Measurements from ENCODE around the gene PTDSS2.
"Not testable (repeated sequence)": the region's sequence is repeated elsewhere in the genome, so short reads cannot be mapped to it uniquely, and the experiment has no call there.

PTDSS2 gene

DNA sequence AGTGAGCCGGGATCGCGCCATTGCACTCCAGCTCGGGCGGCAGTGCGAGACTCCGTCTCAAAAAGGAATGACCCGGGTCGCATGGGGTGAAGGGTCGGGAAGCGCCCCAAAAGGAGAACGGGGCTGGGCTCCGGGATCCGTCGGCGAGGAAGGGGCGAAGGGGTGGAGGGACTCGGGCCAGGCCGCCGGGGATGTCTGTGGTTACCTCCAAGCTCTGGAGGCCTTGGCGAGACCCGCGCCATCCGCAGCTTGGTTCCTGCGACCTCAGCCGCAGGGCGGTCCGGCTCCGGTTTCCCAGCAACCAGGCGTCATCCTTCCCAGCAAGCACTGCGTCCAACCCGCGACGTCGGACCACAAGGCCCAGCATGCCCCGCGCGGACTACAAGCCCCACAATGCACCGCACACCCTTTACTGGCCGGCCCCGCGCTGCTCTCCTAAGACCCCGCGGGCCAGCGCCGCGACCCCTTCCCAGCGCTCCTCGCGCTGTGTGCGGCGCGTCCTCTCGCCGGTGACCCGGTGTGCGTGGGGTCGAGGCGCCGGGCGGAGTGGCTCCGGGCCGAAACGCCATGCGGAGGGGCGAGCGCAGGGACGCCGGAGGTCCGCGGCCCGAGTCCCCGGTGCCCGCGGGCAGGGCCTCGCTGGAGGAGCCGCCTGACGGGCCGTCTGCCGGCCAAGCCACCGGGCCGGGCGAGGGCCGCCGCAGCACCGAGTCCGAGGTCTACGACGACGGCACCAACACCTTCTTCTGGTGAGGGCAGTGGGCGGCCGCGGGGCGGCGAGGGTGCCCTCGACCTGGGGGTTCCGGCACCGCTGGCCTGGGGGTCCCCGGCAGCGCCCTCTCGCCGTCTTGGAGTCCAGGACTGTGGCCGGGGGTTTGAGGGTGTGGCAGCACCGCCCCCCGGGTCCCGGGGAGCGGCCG, at the start of gene PTDSS2:
Gene PTDSS2 (plus strand): TSS at position 391 of the 920 bp plus-strand sequence. CDS start 177 bp downstream, at position 568.
- DNase-seq: peak; percentile 94 to 99

DNA sequence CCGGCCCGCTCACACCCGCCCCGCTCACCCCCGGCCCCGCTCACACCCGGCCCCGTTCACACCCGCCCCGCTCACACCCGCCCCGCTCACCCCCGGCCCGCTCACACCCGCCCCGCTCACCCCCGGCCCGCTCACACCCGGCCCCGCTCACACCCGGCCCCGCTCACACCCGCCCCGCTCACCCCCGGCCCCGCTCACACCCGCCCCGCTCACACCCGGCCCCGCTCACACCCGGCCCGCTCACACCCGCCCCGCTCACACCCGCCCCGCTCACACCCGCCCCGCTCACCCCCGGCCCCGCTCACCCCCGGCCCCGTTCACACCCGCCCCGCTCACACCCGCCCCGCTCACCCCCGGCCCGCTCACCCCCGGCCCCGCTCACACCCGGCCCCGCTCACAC, 48.9 kb upstream of the PTDSS2 start:
- DNase-seq: not testable (repeated sequence)

DNA sequence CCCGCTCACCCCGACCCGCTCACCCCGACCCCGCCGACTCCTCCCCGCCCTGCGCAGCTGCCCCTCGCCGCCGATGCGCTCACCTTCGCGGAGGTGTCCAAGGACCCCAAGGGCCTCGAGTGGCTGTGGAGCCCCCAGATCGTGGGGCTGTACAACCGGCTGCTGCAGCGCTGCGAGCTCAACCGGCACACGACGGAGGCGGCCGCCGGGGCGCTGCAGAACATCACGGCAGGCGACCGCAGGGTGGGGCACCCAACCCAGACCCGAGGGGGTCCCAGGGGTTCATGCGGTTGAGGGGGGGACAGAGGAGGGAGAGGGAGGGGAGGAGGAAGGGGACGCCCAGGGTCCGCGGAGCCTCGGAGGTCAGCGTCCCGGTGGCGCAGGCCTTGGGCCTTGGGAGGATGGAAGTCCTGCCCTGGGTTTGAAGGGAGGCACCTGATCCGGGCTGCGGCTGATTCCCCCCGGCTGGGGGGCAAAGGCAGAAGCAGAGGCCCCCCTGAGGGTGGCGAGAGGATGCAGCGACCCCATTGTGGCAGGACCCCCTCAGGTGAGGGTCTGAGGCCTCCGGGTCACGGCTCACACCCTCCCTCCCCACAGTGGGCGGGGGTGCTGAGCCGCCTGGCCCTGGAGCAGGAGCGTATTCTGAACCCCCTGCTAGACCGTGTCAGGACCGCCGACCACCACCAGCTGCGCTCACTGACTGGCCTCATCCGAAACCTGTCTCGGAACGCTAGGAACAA, 46.9 kb upstream of the PTDSS2 start:
- no peak for DNase-seq

DNA sequence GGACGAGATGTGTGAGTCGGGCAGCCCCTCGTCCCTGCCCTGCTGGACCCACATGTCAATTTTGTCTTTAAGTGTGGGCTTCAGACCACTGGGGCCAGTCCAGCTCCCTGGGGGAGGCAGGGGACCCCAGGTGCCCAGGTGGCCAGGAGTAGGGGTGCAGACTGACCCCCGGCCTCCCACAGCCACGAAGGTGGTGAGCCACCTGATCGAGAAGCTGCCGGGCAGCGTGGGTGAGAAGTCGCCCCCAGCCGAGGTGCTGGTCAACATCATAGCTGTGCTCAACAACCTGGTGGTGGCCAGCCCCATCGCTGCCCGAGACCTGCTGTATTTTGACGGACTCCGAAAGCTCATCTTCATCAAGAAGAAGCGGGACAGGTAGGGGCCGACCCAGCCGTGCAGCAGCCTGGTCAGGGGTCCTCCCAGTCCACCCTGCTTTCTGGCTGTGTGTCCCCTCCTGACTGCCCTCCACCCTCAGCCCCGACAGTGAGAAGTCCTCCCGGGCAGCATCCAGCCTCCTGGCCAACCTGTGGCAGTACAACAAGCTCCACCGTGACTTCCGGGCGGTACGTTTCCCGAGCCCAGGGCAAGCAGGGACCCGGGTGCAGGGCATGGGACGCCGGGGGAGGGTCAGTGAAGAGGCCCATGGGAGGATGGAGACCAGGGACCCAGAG, 46.2 kb upstream of the PTDSS2 start:
- DNase-seq: no peak

DNA sequence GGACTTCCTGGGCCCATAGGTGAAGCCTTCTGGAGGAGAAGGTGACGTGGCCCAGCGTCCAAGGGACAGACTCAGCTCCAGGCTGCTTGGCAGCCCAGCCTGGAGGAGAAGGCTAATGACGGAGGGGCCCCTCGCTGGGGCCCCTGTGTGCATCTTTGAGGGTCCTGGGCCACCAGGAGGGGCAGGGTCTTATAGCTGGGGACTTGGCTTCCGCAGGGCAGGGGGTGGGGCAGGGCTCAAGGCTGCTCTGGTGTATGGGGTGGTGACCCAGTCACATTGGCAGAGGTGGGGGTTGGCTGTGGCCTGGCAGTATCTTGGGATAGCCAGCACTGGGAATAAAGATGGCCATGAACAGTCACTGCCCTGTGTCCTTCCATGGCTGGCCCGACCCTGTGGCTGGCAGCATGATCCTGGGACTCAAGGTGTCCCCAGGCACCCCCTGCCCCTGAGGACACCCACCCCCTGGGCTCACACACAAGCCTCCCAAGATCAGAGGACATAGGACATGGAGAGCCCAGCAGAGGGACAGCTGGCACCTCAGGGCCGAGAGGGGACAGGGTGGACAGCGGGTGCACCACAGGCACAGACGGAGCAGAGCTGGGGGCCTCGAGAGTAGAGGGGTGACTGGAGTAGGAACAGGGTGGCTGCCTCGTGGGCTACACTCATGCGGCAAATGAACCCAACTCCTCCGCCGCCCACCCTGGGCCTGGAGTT, 45.4 kb upstream of the PTDSS2 start:
- no peak for DNase-seq

DNA sequence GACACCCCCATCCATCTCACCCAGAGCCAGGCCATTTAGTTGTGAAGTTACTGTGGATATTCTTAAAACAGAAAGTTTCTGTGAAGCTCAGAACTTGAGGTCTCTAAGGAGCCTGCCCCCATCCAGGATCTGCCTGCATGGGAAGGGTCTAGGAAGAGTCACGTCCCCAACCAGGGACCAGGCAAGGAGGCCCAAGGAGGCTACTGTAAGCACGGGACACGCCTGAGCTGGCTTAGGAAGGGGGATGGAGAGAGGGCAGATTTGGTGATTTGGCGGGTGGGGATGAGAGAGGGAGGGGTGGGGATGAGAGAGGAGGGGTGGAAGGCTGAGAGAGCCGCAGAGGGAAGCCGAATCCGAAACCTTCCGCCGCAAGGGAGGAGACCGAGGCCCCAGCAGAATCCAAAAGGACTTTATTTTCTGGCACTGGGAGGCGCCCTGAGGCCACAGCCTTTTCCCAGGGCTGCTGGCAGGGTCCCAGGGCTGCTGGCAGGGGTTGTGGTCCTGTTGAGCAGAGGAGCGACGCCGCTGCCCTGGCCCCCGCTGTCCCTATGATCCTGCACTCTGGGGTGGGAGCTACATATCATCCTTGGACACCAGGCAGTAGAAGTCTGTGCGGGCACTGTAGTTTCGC, 44.6 kb upstream of the PTDSS2 start:
- no peak for DNase-seq

DNA sequence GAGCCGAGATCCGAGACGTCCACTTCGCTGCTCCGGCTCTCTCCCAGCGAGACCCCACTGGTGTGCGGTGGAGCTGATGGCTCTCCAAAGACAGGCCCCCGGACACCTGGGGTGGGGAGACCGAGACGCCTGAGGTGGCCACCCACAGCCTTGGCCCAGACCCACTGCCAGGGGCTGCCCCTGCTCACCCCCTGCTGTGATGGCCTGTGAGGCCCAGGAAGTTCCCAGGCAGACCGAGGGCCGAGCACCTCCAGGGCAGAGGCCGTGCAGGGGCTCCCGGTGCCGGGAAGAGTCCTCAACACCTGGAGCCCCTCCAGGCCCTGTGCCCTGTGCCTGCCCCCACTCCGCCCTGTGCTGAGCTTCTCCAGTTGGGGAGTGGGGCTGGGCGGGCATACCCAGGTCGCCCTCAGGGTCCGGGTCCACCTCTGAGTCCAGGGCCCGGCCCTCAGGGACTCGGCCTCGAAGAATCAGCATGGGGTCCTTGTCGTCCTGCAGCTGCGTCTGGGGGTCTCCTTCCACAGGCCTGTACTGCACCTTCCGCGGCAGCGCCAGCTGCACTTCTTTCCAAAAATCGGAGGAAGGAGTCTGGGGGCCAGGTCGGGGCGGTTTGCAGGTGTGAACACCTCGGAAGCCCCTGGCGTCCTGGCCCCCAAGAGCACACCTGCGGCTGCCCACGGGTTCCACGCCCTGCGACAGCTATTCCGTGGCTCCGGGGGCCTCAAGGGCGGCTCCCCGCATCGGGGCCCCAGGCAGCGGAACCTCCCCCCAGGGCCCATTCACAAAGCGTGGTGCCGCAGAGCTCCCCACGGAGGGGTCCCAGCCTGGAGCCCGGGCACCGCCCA, 43.9 kb upstream of the PTDSS2 start:
- DNase-seq: no peak

DNA sequence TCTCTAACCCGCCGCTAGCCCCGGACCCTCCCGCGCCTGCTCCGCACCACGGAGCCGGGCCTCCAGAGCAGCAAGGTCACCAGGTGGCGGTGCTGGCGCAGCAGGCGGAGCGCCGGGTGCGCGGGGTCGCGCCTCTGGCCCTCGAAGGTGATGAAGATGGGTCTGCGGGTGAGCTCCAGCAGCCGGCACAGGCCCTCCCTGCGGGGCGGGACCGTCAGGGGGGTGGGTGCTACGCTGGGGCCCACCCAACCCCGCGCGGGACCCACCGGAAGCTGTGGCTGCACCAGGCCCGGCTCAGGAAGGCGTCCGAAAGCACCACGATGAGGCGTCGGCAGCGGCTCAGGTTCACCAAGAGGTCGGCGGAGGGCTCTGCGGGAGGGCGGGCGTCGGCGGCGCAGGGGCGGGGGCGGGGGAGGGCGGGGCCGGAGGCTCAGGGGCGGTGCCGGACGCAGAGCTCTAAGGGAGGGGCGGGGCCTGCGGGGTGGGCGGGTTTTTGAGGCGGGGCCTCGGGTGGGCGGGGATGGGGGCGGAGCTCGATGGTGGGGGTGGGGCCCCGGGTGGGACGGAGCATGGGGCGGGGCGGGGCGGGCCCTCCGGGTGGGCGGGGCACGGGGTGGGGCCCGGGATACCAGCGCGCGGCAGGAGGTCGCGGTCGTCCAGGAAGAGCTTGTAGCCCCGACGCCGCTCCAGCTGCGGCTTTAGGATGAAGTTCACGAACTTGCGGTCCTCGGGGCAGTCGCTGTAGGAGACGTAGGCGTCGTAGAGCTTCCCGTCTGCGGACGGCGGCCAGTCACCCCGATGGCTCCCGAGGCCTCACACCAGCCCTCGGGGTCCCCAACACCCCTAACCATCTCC, 43.1 kb upstream of the PTDSS2 start:
- peak; percentile 59 to 90 for DNase-seq

DNA sequence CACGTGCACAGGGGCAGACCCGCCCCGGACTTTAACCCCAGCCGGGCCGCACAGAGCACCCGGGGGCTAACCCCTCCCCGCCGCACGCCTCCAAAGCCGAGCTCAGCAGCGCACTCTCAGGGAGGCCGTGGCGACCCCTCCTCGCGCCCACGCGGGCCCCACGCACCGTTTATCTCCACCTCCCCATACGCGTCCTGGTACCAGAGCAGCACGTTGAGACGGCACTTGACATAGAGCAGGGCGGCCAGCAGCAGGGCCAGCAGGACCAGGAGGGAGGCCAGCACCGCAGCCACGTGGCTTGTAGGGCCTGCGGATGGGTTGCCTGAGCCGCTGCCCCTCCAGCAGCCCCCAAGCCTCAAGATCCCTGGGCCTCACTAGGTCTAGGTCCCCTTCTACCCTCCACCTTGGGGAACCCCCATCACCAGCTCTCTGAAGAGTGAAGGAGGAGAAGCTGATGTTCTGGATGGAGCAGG, 42.4 kb upstream of the PTDSS2 start:
- DNase-seq: no peak

DNA sequence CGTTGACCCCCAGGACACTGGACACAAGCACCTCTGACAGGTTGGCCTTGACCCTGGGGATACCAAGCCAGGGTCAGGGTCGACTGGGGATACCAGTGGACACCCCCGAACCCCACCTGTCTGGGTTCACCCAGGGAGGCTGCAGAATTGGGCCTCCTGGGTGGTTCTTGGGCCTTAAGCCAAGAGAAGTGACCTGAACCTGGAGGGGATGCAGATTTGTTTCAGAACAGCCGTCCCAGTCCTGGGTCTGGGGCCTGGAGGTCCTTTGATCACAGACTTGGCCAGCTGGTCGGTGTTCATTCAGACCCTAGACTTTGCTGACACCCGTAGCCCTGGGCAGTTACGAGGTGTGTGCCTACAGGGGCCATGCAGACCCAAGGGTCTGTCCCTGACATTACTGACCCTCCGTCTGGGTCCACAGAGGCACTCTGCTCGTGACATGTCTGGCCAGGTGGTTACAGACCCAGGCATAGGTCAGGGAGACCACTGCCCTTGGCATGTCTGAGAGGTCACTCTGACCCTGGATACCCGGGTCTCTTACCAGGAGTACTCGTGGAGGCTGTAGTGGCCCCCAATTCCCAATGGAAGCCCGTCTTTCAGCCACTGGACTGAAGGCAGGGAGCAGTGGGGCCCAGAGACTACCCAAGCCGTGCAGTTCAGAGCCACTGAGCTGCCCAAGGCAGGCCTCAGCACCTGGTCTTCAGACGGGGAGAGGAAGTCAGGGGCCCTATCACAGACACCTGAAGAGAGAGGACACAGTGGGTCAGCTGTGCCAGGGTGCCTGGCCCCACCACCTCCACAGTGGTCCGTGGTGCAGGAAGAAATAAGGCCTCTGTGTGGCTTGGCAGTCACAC, 41.7 kb upstream of the PTDSS2 start:
- no peak for DNase-seq

DNA sequence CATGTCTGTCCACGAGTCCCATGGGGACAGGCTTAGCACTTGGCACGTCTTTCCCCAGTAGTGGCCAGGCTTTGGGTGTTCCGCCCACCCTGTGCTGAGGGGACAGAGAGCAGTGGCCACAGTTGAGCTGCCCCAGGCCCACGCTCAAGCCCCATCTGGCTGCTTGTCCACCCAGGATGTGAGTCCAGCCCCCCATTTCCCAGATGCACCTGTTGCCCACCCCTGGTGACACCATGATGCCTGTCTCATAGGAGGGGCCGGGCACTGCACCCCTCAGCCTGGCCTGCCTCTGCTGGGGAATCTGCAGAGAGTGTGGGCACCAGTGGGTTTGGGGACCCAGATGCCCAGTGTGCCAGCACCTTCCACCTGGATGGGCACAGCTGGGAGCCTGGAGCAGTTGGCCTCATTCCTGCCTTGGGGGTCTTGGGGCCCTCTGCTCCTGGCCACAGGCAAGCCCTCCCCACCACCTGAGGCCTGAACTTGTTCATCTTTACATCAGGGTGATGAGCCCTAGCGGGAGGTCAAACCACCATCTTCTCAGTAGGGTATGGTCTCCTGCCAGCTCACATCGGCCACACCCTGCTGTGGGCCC, 41.0 kb upstream of the PTDSS2 start:
- DNase-seq: no peak

DNA sequence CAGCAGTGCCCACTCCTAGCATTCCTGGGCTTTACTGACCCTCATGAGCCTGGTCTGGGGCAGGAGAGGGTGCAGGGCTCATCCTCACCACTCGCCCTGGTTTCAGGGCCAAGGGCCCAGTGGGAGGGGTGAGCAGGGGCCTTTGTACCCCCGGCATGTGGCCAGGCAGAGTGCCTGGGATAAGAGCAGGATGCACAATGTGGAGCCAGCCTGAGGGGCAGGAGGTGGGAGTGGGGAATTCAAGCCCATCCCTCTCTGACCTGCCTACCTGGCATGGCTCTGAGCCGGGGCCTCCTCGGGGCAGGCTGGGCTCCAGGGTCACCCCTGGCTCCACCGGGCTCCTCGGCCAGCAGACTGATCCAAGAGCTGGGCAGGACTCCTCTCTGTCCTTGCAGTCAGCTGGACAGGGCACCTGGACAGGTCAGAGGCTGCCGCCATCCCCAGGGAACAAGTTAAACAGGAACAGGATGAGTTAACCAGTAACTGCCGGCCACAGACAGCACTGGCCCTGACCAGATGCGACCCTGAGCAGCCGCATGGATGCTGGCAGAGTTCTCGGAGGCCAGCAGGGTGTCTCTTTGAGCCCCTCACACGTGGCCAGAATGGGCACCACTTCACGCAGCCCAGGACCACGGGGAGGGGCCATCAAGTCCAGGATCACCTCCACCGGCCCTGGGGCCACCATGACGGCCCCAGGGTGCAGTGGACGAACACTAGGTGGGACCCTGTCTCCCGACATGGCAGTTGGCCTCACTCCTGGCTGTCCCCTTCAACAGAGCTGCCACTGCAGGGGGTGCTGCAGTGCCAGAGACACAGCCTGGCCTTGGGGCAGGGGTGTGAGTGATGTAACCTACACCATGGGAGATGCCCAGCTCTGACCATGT, 40.2 kb upstream of the PTDSS2 start:
- DNase-seq: no peak

DNA sequence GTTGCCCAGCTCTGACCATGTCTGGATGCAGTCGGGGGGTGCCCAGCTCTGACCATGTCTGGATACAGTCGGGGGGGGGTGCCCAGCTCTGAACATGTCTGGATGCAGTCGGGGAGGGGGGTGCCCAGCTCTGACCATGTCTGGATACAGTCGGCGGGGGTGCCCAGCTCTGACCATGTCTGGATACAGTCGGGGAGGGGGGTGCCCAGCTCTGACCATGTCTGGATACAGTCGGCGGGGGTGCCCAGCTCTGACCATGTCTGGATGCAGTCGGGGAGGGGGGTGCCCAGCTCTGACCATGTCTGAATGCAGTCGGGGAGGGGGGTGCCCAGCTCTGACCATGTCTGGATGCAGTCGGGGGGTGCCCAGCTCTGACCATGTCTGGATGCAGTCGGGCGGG, 39.4 kb upstream of the PTDSS2 start:
- not testable (repeated sequence) for DNase-seq

DNA sequence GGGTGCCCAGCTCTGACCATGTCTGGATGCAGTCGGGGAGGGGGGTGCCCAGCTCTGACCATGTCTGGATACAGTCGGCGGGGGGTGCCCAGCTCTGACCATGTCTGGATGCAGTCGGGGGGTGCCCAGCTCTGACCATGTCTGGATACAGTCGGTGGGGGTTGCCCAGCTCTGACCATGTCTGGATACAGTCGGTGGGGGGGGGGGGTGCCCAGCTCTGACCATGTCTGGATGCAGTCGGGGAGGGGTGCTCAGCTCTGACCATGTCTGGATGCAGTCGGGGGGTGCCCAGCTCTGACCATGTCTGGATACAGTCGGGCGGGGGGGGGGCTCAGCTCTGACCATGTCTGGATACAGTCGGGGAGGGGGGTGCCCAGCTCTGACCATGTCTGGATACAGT, 38.6 kb upstream of the PTDSS2 start:
- DNase-seq: not testable (repeated sequence)

DNA sequence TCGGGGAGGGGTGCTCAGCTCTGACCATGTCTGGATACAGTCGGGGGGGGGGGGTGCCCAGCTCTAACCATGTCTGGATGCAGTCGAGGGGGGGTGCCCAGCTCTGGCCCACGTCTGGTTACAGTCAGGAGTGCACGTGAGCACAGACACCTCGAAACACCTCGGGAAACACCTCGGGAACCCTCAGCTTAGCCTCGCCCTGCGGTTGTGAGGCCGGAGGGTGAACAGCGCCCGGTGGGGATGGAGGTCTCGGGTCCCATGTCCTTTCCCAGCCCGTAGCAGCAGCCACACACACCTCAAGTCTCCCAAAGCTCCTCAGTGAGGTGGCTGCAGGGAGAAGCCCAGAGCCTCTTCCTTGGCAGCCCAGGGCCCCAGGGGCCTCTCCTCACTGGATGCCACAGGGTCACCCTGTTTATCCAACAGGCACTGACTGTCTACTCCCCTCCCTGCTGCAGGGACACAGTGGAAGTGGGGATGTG, 37.4 kb upstream of the PTDSS2 start:
- DNase-seq: no peak

DNA sequence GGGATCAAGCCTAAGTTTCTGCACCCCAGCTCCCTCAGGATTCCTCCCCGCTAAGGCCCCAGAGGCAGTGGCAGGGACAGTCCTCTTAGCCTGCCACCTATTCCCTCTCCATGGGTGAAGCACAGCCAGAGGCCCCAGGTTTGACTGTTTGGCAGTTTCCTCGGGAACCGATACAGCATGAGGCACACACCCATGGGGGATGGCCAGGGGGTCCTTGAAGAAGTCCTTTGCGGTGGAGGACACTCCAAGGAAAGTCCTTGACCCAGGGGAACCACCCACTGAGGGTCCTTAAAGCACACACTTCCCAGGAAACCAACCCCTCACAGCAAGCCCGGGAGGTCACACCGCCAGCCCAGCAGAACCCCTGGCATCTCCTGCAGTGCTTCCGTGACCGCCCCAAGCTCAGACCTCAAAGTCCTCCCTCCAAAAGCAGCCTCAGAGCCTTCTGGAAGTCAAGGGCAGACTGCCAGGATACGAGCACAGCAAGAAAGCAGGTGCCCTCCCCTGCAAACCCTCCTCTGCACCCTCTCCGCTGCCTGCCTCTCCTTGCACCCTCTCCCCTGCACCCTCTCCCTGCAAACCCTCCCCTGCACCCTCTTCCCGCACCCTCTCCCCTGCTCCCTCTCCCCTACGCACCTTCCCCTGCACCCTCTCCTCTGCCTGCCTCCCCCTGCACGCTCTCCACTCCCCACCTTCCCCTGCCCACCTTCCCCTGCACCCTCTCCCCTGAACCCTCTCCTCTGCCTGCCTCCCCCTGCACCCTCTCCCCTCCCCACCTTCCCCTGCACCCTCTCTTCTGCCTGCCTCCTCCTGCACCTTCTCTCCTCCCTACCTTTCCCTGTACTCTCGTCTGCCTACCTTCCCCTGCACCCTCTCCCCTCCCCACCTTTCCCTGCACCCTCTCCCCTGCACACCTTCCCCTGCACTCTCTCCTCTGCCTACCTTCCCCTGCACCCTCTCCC, 36.7 kb upstream of the PTDSS2 start:
- peak in 1 of 2 experiments; percentile 47 for DNase-seq

All from NCI-H526 (cell line).